Measurements from ENCODE around the gene TIMM17B. TPM values are rescaled to one million over a fixed set of nuclear protein-coding genes. Genes with fewer than 3 reads are reported as not detected.

TIMM17B gene
- 58.7 and 71.3 TPM in 2 replicates for total RNA-seq

GRCh38 chrX:48897625-48898306 lies at the start of gene TIMM17B, which contains the start of gene PQBP1:
TSS of gene TIMM17B (minus strand) at chrX:48897768. CDS start at chrX:48897749, 19 bp downstream.
TSS of gene PQBP1 (plus strand) at chrX:48897930. CDS start at chrX:48898510, 580 bp downstream.

GRCh38 chrX:48918643-48919340 lies 21.2 kb upstream of the TIMM17B start, which contains the start of gene PIM2:
TSS of gene PIM2 (minus strand) at chrX:48919024. CDS start at chrX:48918834, 190 bp downstream.

GRCh38 chrX:48911412-48912182 lies 14.0 kb upstream of the TIMM17B start, which contains the start of gene SLC35A2:
TSS of gene SLC35A2 (minus strand) at chrX:48911646. CDS start at chrX:48911636, 10 bp downstream.

Other genes starting within 250 kb of the TIMM17B start
- gene WAS, start 214.0 kb downstream of the TIMM17B start, total RNA-seq: 0.17 and 0.89 TPM in 2 replicates
- 21.7 and 23.6 TPM in 2 replicates for gene SUV39H1, start 201.0 kb downstream of the TIMM17B start, total RNA-seq
- gene GLOD5, start 136.0 kb downstream of the TIMM17B start, total RNA-seq: not detected in 2 replicates
- not detected in 2 replicates for gene GATA1, start 111.2 kb downstream of the TIMM17B start, total RNA-seq
- 42.8 and 51.6 TPM in 2 replicates for gene HDAC6, start 95.7 kb downstream of the TIMM17B start, total RNA-seq
- gene ERAS, start 71.3 kb downstream of the TIMM17B start, total RNA-seq: not detected in 2 replicates
- 0.17 TPM in 1 of 2 replicates, not detected in the other for gene PCSK1N, start 62.2 kb downstream of the TIMM17B start, total RNA-seq
- 68.1 and 77.9 TPM in 2 replicates for gene PQBP1, start 162 bp upstream of the TIMM17B start, total RNA-seq
- 30.9 and 35.3 TPM in 2 replicates for gene SLC35A2, start 13.9 kb upstream of the TIMM17B start, total RNA-seq
- 10.9 and 11.9 TPM in 2 replicates for gene PIM2, start 21.3 kb upstream of the TIMM17B start, total RNA-seq
- gene OTUD5, start 59.8 kb upstream of the TIMM17B start, total RNA-seq: 37.0 and 38.7 TPM in 2 replicates
- gene KCND1, start 74.1 kb upstream of the TIMM17B start, total RNA-seq: 1.3 TPM in 2 replicates
- gene GRIPAP1, start 104.5 kb upstream of the TIMM17B start, total RNA-seq: 10.8 and 11.0 TPM in 2 replicates
- gene TFE3, start 145.6 kb upstream of the TIMM17B start, total RNA-seq: 46.1 and 51.9 TPM in 2 replicates
- gene CCDC120, start 161.2 kb upstream of the TIMM17B start, total RNA-seq: 0.50 and 1.5 TPM in 2 replicates
- 25.6 and 32.1 TPM in 2 replicates for gene PRAF2, start 176.2 kb upstream of the TIMM17B start, total RNA-seq
- gene WDR45, start 182.1 kb upstream of the TIMM17B start, total RNA-seq: 45.6 and 47.2 TPM in 2 replicates
- gene GPKOW, start 226.0 kb upstream of the TIMM17B start, total RNA-seq: 14.6 TPM in 2 replicates